Endothelial cell (in vitro differentiated cells): ENCODE measurements around the gene WNT1. TPM values are rescaled to one million over a fixed set of nuclear protein-coding genes. Genes with fewer than 3 reads are reported as not detected.

Source experiments
- DNase-seq: peaks from one replicate; pipeline ENCODE4 v3.0.0; 2021; ENCODE audit warnings: low spot score
- H3K27ac Mint-ChIP-seq: one replicate; pipeline ENCODE4 v1.8.0; 2021; ENCODE audit warnings: mixed read lengths, inconsistent platforms; ENCODE audit not compliant: unreplicated experiment
- H3K27me3 Mint-ChIP-seq: one replicate; pipeline ENCODE4 v1.8.0; 2021; ENCODE audit warnings: mild to moderate bottlenecking, moderate library complexity, mixed read lengths, inconsistent platforms; ENCODE audit not compliant: unreplicated experiment
- H3K36me3 Mint-ChIP-seq: one replicate; pipeline ENCODE4 v1.8.0; 2021; ENCODE audit warnings: mild to moderate bottlenecking, low read depth, mixed read lengths, inconsistent platforms; ENCODE audit not compliant: unreplicated experiment
- H3K4me1 Mint-ChIP-seq: one replicate; pipeline ENCODE4 v1.8.0; 2021; ENCODE audit warnings: mild to moderate bottlenecking, mixed read lengths, inconsistent platforms; ENCODE audit not compliant: unreplicated experiment
- H3K4me3 Mint-ChIP-seq: one replicate; pipeline ENCODE4 v1.8.0; 2021; ENCODE audit warnings: mild to moderate bottlenecking, mixed read lengths, inconsistent platforms; ENCODE audit not compliant: unreplicated experiment
- H3K9me3 Mint-ChIP-seq: one replicate; pipeline ENCODE4 v1.8.0; 2021; ENCODE audit warnings: mixed read lengths, inconsistent platforms; ENCODE audit not compliant: unreplicated experiment
- CTCF ChIP-seq: fragments of 200-600 bp; sonication (generic); IDR thresholded peaks from one replicate; pipeline ENCODE4 v1.5.0; 2021; ENCODE audit warnings: antibody characterized with exemption; ENCODE audit not compliant: unreplicated experiment
- total RNA-seq: library from RNA; stranded (reverse); fragmentation: NEBNext Ultra II Directional; extraction: Animal tissue kit (Norgen Biotek cat#: 25700); gene quantifications from one replicate; pipeline ENCODE4 v1.2.1, GENCODE V29; 2021; ENCODE audit not compliant: unreplicated experiment

Gene WNT1
- total RNA-seq, 1 donor from 2014 or later = not detected

GRCh38 chr12:49022558-49023178 is 44.5 kb downstream of the WNT1 start:
- peaks cover 21% of the 10 kb centered on the region for H3K27me3 Mint-ChIP-seq
- no peaks in the 10 kb centered on the region for H3K9me3 Mint-ChIP-seq
- no peak for TF ChIP-seq CTCF
- DNase-seq = no peak
- H3K4me3 Mint-ChIP-seq = no peak overlapping the region
- peak overlapping the region; percentile 52 for H3K27ac Mint-ChIP-seq
- H3K36me3 Mint-ChIP-seq = peaks cover 40% of the 10 kb centered on the region
- H3K4me1 Mint-ChIP-seq = peaks cover 18% of the 10 kb centered on the region

GRCh38 chr12:49023812-49024211 is 45.7 kb downstream of the WNT1 start:
- DNase-seq = no peak
- H3K27ac Mint-ChIP-seq = no peak overlapping the region
- no peaks in the 10 kb centered on the region for H3K9me3 Mint-ChIP-seq
- TF ChIP-seq CTCF = no peak
- peaks cover 20% of the 10 kb centered on the region for H3K27me3 Mint-ChIP-seq
- peaks cover 13% of the 10 kb centered on the region for H3K4me1 Mint-ChIP-seq
- no peak overlapping the region for H3K4me3 Mint-ChIP-seq
- peaks cover 47% of the 10 kb centered on the region for H3K36me3 Mint-ChIP-seq

DNA sequence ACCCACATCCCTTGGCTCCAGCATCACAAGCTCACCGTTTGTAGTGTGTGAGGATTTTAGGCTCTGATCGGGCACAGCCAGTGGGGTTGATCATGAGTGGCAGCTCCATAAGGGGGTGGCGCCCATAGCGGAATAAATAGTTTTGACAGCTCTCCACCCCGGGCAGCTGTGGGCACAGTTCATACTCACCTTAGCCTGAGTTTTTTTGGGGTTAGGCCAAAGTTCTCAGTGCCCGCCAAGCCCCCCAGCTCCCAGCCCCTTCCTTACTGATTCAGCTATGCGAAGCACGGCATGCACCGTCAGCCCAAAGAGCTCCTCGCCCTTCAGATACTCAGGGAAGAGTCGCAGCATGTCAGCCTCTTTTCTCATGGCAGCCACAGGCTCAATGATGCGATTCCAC is 46.4 kb downstream of the WNT1 start:
- Mint-ChIP-seq H3K27me3 (peaks cover 18% of the 10 kb centered on the region), H3K4me3 (no peak overlapping the region), H3K36me3 (peaks cover 52% of the 10 kb centered on the region), H3K27ac (no peak overlapping the region), H3K9me3 (no peaks in the 10 kb centered on the region), H3K4me1 (peaks cover 8% of the 10 kb centered on the region)
- DNase-seq = no peak
- no peak for TF ChIP-seq CTCF

DNA sequence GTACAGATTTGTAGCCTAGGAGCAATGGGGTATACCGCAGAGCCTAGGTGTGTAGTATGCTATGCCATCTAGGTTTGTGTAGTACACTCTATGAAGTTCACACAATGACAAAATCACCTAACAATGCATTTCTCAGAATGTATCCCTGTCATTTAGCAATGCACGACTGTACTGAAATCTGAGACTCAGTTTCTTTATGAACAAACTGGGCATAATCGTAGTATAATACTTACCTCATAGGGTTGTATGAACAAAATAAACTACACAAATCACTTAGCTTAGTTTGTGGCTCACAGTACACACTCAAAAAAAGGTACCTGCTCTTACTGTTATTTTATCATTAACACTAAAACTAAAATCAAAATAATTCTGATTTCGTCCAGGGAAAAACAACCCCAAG is 47.3 kb downstream of the WNT1 start:
- peak overlapping the region; percentile 30 for H3K4me3 Mint-ChIP-seq
- DNase-seq = no peak
- peak overlapping the region; percentile 13 for H3K27ac Mint-ChIP-seq
- H3K36me3 Mint-ChIP-seq = peaks cover 59% of the 10 kb centered on the region
- H3K27me3 Mint-ChIP-seq = peaks cover 21% of the 10 kb centered on the region
- peaks cover 3% of the 10 kb centered on the region for H3K4me1 Mint-ChIP-seq
- TF ChIP-seq CTCF = no peak
- no peaks in the 10 kb centered on the region for H3K9me3 Mint-ChIP-seq

- H3K4me1 Mint-ChIP-seq = peaks cover 3% of the 10 kb centered on the region
- H3K9me3 Mint-ChIP-seq = no peaks in the 10 kb centered on the region
- peak overlapping the region; percentile 30 for H3K4me3 Mint-ChIP-seq
- DNase-seq = no peak
- no peak for TF ChIP-seq CTCF
- peak overlapping the region; percentile 13 for H3K27ac Mint-ChIP-seq
- peaks cover 21% of the 10 kb centered on the region for H3K27me3 Mint-ChIP-seq
- H3K36me3 Mint-ChIP-seq = peaks cover 60% of the 10 kb centered on the region
These were observed 48.0 kb downstream of the WNT1 start for GRCh38 chr12:49026101-49026500.
